GM12891 (cell line): ENCODE data around the gene MZT2B.
"Not testable (repeated sequence)": the region's sequence is repeated elsewhere in the genome, so short reads cannot be mapped to it uniquely, and the experiment has no call there.

Experiments
- DNase-seq: peaks from one replicate; pipeline ENCODE4 v3.0.0; 2011; ENCODE audit warnings: low spot score; ENCODE audit not compliant: insufficient read length
- FAIRE-seq: peaks from 2 replicates; lab custom pipeline; 2011; peaks lifted over from hg19 to GRCh38; lab: Jason Lieb, UNC
- PAX5 ChIP-seq: IDR thresholded peaks from 2 replicates; pipeline ENCODE4 v1.6.1; 2011; ENCODE audit warnings: low read length, moderate library complexity, mild to moderate bottlenecking; ENCODE audit not compliant: insufficient read depth, severe bottlenecking
- POLR2A ChIP-seq: IDR thresholded peaks from 2 replicates; pipeline ENCODE4 v1.6.1; 2011; ENCODE audit warnings: low read depth, low read length, control low read depth
- POLR2AphosphoS5 ChIP-seq: IDR thresholded peaks from 2 replicates; pipeline ENCODE4 v1.6.1; 2011; ENCODE audit warnings: low read depth, low read length, control low read depth
- POU2F2 ChIP-seq: IDR thresholded peaks from 2 replicates; pipeline ENCODE4 v1.6.1; 2011; ENCODE audit warnings: low read depth, mild to moderate bottlenecking, control low read depth, low read length, moderate library complexity
- SPI1 ChIP-seq: IDR thresholded peaks from 2 replicates; pipeline ENCODE4 v1.6.1; 2011; ENCODE audit warnings: low read depth, low read length, control low read depth
- TAF1 ChIP-seq: IDR thresholded peaks from 2 replicates; pipeline ENCODE4 v1.6.1; 2011; ENCODE audit warnings: low read depth, low read length, control low read depth

Gene MZT2B

DNA sequence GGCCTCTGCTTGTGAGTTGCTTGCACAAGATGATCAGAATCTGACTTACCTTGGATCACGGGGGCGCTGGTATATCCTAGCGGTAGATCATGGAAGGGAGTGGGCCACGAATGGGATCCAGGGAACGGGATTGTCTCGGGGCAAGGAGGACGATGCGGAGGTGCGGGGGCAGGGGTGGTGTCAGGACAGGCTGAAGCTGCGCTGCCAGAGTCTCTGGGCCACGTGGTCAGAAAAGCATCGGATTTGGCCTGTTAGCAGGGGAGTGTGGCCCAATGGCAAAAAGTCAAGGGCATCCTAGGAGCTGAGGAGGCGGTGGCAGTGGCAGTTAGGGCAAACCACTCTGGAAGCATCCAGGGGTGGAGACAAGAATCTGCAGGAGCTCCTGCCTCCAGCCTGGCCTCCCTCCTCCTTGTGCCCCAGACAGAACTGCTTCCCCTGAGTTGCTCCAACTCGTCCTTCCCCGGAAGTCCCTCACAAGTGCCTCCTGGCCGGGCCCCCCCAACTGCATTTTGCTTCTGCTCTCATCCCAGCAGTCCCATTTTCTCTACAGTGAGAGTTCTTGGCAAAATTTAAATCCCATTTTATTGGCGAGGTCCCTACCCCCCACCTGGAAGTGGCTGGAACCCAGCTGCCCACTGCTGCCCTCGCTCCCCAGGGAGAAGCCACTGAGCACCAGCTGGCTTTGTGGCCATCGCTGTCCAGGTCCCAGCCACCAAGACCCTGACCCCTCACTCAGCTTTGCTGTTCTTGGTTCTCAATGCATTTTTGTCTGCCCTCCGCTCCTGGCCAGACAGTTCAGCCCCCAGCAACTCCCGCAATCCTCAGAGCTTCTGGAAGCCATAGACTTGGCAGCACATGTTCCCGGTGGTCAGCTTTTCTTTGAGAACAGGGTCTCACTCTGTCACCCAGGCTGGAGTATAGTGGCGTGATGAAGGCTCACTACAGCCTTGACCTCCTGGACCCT, 31.6 kb upstream of the MZT2B start:
- no peak for TF ChIP-seq POLR2AphosphoS5
- no peak for TF ChIP-seq TAF1
- no peak for TF ChIP-seq PAX5
- DNase-seq = no peak
- FAIRE-seq = no peak

- FAIRE-seq, DNase-seq: not testable (repeated sequence)
Measured at GRCh38 chr2:130151145-130151512, 30.9 kb upstream of the MZT2B start.

- not testable (repeated sequence) for FAIRE-seq, DNase-seq
Measured at GRCh38 chr2:130152136-130152815, 29.8 kb upstream of the MZT2B start.

- DNase-seq (no peak), FAIRE-seq (no peak)
Measured at GRCh38 chr2:130152816-130153595, 29.1 kb upstream of the MZT2B start.

GRCh38 chr2:130153721-130154422, 28.2 kb upstream of the MZT2B start:
- FAIRE-seq = peak; percentile 58
- DNase-seq = not testable (repeated sequence)

More at GRCh38 chr2:130152816-130153595, 29.1 kb upstream of the MZT2B start:
- TF ChIP-seq POU2F2 = no peak

DNA sequence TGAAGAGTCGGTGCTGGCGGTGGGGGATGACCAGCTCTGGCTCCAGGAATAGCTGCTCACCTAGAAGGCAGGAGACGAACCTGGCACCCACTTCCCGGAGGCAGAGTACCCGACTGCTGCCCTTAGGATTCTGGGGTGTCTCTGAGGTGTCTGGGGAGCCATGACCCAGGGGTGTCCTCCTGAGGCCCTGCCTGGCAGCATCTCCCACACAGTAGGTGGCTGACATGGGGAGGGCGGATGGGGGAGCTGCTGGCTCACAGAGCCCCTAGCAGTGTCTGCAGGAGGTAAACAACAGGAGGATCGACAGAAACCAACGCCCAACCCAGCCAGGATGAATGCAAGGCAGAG, 27.7 kb upstream of the MZT2B start:
- FAIRE-seq, DNase-seq: not testable (repeated sequence)

- FAIRE-seq (no peak), DNase-seq (no peak)
- TF ChIP-seq SPI1 = no peak
- TF ChIP-seq POU2F2 = no peak
- TF ChIP-seq POLR2AphosphoS5 = no peak
- TF ChIP-seq TAF1 = no peak
- no peak for TF ChIP-seq POLR2A
- no peak for TF ChIP-seq PAX5
Measured at GRCh38 chr2:130154773-130155765, 27.0 kb upstream of the MZT2B start.

- DNase-seq (peak; percentile 49), FAIRE-seq (peak; percentile 75)
Measured at GRCh38 chr2:130155956-130156623, 26.0 kb upstream of the MZT2B start.

GRCh38 chr2:130156624-130157004, 25.4 kb upstream of the MZT2B start:
- TF ChIP-seq PAX5 (no peak), TAF1 (no peak), POLR2A (no peak), POLR2AphosphoS5 (no peak)
- DNase-seq = no peak
- FAIRE-seq = no peak

DNA sequence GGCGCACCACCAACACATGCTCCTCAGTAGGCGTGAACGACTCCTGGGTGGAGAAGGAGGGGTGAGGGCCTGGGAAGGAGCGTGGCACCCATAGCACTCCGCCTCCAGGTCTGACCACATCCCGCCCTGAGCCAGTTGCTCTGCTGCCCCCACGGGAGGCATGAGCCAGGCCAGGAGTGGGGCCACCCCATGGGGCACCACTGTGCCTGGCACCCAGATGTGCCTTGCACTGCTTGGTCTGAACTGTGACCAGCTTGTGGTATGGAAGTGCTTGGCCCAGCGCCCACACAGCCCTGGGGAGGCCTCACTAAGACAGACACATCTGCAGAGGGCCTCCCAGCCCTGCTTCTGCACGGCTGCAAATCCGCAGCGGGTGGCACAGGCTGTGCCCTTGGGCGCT, 24.7 kb upstream of the MZT2B start:
- FAIRE-seq = peak; percentile 89
- not testable (repeated sequence) for DNase-seq
